Stomach (tissue), 4 donors: ENCODE data around the gene DLGAP5.

Source experiments
- CTCF ChIP-seq, 7 experiments: fragments of 450-650 bp in 4 of 7; fragments of 200-600 bp in 3 of 7; sonication (generic) in 3 of 7; IDR thresholded peaks; one replicate each; pipeline ENCODE4 v1.5.1; 2016 to 2019; ENCODE audit warnings: antibody characterized with exemption in 7 of 7, control low read depth in 2 of 7, mild to moderate bottlenecking in 1 of 7
- POLR2A ChIP-seq, 4 donors: fragments of 450-650 bp; IDR thresholded peaks; one replicate each; pipeline ENCODE4 v1.6.1; 2016; ENCODE audit warnings: antibody characterized with exemption in 4 of 4, control low read depth in 2 of 4, mild to moderate bottlenecking in 1 of 4, moderate library complexity in 1 of 4

- TF ChIP-seq CTCF (IDR thresholded peaks at IDR 0.05) (no peak), POLR2A (IDR thresholded peaks at IDR 0.05) (no peak)
Measured at GRCh38 chr14:55103971-55104954, 87.1 kb downstream of the DLGAP5 start.
